GM21381 (cell line): ENCODE data around the gene NTRK2.

ENCODE experiments used
- ATAC-seq: cut with Tn5 transposase; IDR thresholded peaks from one replicate; pipeline ENCODE4 v1.9.1; 2021; ENCODE audit warnings: mild to moderate bottlenecking, moderate library complexity; ENCODE audit not compliant: unreplicated experiment

Gene NTRK2

GRCh38 chr9:84812847-84813246 is 143.3 kb downstream of the NTRK2 start:
- no peak for ATAC-seq

DNA sequence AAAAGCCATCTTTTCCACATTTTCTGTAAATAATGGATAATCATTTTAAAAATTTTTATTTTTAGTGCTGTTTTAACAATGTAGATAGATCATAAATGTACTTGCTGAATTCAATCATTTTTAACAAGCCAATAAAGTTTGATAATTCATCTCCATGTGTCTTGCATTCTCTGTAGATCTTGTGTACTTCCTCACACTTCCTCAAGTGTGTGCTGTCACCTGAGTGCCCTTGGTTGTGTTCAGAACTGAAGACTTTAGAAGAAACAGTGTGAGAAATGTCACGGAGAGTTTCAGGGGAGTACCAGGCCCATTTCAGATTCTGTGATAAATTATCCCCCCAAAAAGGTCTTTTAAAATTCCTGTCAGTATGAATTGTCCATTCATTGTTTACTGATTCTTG is 146.0 kb downstream of the NTRK2 start:
- ATAC-seq, result no peak

DNA sequence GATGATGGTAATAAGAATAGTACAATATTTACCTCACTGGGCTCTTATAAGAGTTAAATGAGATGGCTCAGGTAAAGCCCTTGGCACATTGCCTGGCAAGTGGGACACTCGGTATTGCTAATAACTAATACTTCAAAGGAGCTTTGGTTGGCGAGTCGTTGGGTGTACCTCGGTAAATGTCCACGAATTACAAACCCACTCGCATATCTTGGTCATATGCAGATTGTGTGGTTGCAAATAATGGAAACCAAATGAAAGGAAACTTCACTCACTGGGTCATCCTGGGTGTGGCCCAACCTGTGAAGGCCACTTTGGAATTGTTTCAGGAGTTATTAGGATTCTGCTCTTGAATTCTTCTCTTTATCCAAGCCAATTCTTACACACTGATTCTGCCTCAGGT is 147.5 kb downstream of the NTRK2 start:
- ATAC-seq, result no peak

GRCh38 chr9:84818791-84819190 is 149.3 kb downstream of the NTRK2 start:
- no peak for ATAC-seq

GRCh38 chr9:84819491-84819991 is 150.0 kb downstream of the NTRK2 start:
- no peak for ATAC-seq

DNA sequence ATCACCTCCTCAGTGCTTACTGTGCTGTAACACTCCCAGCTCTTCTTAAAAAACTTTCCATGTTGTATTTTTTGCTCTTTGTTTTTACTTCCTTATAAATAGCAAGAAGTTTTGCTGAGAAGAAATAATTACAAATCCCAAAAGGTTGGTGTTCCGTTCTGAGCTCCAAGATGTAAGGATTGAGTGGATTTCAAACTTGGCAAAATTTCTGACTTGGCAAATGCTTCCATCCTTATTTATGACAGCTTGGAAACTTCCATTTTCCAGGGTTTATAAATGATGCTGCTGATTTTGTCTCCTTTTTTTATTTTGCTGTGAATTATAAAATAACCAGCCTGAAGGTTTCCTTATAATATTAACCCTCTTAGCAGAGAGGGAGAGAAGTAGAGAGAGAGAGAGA is 151.9 kb downstream of the NTRK2 start:
- no peak for ATAC-seq

- ATAC-seq, result no peak
Observed at GRCh38 chr9:84822589-84823233, 153.2 kb downstream of the NTRK2 start.

DNA sequence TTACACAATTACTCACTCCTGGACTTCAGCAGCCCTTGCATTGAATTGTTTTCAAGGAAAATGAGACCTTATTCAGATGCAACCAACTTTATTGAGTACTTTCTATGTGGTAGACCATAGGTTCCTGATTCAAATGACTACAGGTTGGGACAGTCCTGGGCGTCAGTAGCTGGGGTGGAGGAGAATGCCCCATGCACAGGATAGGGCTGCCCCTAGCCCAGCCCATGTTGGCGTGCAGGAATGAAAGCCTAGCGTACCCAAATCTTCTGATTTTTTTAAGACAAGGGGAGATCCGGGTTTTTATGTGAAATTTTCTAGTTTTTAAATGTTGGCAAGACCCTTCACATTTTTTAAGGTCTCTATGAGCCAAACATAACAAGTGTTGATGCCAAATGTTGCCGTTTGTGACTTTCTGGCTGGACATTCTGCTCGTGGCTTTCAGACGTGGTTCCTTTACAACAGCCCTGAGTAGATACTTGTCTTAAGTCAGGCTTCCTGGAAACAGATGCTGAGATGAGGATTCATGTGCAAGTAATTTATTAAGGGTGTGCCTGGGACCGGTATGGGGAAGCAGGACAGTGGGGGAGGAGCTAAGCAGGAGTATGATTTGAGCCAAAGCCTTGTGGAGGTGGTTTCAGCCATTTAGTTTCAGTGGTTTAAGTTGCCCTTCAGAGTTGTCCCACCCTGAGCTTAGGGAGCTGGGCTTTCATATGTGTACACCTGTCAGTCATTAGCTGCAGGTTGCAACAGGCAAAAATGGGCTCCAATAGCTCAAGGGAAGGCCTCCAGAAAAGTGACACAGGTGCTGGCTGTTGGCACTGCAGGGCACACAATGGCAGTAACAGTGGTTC is 154.1 kb downstream of the NTRK2 start:
- ATAC-seq, result peak; percentile 65

DNA sequence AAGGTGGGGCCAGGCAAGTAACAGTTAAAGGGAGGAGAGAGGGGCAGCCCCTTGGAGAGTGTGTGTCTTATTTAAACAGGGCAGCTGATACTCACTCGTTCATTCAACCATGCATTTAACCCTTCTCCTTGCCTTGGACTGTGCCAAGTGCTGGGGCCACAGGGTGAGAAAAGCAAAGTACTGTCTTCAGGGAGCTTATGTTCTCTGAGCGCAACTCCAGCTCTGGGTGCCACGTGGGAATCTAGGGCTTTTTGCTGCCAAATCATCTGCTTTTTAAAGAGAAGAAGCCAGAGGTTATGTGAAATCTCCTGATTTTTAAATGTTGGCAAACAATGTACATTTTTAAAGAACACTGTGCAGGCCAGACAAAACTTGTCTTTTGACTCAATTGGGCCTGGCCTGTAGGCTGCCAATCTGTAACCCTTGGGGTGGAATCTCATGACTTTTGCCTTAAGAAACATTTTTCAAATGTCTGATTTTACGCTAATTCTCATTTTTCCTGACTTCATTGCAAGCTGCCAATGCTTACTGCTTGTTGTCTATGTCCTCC is 157.8 kb downstream of the NTRK2 start:
- no peak for ATAC-seq

- no peak for ATAC-seq
Observed at GRCh38 chr9:84828046-84828445, 158.5 kb downstream of the NTRK2 start.

DNA sequence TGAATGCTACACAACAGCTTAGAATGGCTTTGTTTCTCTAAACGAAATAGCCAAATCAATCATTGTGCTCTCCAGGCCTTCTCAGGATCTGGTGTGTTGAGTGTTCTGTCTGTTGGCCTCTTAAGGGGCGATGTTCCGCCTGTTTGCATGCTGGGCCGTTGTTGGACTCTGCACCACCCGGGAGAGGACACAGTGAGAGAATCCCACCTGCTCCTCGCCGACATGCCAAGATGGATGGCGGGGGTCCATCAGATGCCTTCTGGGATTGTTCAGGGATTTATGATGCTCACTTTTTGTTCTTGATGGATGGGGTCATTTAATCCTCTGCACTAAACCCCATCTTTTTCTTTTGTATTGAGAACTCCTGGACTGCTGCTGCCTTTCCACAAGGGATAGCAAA is 159.9 kb downstream of the NTRK2 start:
- ATAC-seq, result no peak

DNA sequence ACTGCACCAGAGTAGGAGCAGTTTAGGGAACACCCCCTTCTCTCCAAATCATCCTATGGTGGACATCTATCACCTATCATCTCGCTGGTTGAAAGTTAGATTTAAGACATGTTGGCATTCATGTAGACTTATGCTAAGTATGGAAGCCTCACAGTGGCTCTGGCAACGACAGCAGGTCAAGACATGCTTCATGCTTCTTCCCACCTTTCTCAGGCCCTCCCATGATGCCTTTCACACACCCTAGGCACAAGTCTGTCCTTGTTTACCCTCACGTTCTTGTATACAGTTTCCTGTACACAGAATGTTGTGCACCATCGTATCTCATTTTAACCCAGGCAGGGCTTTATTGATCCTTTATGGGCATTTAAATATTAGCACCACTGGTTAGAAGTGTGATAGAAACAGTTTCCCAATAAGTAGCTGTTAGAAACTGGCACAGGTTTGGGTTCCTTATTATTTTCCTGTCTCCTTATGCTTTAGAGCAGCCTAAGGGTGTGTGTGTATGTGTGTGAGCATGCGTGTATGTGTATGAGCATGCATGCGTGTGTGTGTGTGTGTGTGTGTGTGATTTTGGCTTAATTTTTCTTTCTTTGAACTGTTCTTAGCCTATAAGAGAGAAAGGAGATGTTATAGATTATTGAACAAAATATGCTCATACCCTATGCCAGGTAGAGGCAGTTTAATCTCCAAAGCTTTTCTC is 160.6 kb downstream of the NTRK2 start:
- no peak for ATAC-seq

DNA sequence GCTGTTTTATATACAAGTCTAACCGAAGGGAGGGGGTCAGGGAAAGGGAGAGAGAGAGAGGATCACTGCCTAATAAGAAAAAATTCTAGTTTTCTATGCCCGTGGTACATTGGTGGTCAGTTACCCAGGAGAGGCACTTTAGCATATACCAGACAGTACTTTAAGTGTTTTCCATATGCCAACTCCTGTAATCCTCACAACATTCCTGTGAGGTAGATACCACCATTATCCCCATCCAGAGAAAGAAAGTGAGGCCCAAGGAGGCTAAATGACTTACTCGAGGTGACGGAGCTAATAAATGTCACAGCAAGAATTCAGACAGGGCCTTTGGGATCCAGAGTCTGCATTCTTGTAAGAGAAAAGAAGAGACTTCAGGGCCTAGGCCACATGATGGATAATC is 161.8 kb downstream of the NTRK2 start:
- no peak for ATAC-seq

GRCh38 chr9:84832453-84832852 is 162.9 kb downstream of the NTRK2 start:
- no peak for ATAC-seq

GRCh38 chr9:84834426-84834825 is 164.9 kb downstream of the NTRK2 start:
- no peak for ATAC-seq

- ATAC-seq, result no peak
Observed at GRCh38 chr9:84835745-84836144, 166.2 kb downstream of the NTRK2 start.

DNA sequence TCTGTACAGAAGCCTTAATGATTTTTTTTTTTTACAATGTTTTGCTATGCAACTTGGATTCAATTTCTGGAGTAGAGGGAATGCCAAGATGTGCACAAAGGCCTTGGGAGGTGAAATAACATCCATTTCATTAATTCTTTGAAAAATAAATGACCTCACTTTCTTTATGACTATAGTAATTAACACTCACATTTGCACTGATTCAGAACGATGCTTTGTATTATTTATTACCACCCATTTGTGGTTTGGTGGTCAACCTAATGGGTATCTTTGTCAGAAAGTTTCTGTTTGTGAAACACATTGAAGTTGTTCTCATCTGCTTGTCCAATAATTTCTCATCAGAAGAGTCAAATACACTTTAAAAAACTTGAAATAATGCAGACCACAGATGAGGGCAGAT is 169.3 kb downstream of the NTRK2 start:
- ATAC-seq, result no peak

- ATAC-seq, result no peak
Observed at GRCh38 chr9:84839541-84839940, 170.0 kb downstream of the NTRK2 start.

DNA sequence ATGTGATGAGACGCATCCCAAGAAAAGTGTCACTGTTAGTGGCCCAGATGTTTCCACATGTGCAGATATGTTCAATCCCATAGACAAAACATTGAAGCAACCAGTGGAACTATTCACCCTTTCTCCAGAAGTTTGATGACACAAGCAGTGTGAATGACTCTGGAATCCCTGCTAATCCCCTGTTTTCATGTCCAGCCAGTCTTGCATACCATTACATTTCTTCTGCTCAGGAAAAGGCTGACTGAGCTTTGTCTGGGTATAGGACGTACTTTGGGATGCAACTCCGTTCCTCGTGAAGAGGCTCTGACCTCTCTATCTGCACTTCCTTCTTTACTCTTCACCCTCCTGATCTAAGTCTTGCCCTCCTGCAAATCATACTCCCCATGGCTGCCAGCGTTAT is 172.4 kb downstream of the NTRK2 start:
- no peak for ATAC-seq

DNA sequence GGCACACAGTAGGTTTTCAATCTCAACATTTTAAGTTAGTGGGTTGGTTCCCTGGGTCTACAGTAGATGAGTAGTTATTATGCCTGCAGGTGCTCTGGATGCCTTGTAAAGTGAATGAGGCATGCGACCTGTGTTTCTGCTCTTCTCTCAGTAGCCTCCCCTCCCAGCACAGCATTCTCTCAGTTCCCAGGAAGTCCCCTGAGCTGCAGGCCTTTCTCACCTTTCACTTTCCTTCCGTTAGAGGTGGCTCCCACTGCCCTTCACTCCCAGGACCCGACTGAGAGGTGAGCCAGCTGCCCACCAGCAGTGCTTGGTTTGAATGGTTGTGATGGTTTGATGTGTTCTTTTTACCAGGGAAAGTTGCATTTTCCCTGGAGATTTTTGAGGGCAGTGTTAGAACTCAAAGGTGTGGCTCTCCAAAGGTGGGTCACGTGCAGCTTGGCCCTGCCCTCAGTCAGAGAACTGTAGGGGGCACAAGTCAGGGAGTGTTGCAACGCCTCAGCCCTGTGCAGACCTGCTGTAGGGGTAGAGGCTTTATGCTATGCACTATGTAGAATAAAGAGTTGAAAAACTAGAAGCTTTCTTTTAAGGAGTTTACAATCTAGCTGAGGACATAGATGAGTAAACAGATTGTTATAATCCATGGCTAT is 173.8 kb downstream of the NTRK2 start:
- ATAC-seq, result no peak
